Activated CD8-positive, alpha-beta T cell treated with anti-CD3 and anti-CD28 coated beads for 36 hours (primary cell): Measurements from ENCODE around the gene CSF1R. TPM values are rescaled to one million over a fixed set of nuclear protein-coding genes. Genes with fewer than 3 reads are reported as not detected.

Experiments
- ATAC-seq: fragments of 200-7000 bp; cut with Tn5 transposase; one replicate; pipeline ENCODE4 v1.10.0; 2021; ENCODE audit warnings: mild to moderate bottlenecking, moderate library complexity
- CTCF ChIA-PET: fragments of 350-600 bp; sonication (Branson Sonifier 250); formaldehyde crosslinking; loops from one replicate; lab custom pipeline; 2021; ENCODE audit warnings: antibody characterized with exemption; lab: Charles Lee
- POLR2A ChIA-PET: fragments of 350-600 bp; sonication (Branson Sonifier 250); formaldehyde crosslinking; loops from one replicate; lab custom pipeline; 2021; ENCODE audit warnings: antibody characterized with exemption; lab: Charles Lee
- DNase-seq: peaks from one replicate; pipeline ENCODE4 v3.0.0-alpha.2; 2020
- H3K27ac Mint-ChIP-seq: one replicate; pipeline ENCODE4 v1.8.0; 2021; ENCODE audit warnings: mild to moderate bottlenecking, mixed read lengths
- H3K27me3 Mint-ChIP-seq: one replicate; pipeline ENCODE4 v1.8.0; 2021; ENCODE audit warnings: mixed read lengths
- H3K36me3 Mint-ChIP-seq: one replicate; pipeline ENCODE4 v1.8.0; 2021; ENCODE audit warnings: low read depth, mixed read lengths
- H3K4me1 Mint-ChIP-seq: one replicate; pipeline ENCODE4 v1.8.0; 2021; ENCODE audit warnings: low read depth, mixed read lengths
- H3K4me3 Mint-ChIP-seq: one replicate; pipeline ENCODE4 v1.8.0; 2021; ENCODE audit warnings: mild to moderate bottlenecking, moderate library complexity, mixed read lengths
- H3K9me3 Mint-ChIP-seq: one replicate; pipeline ENCODE4 v1.8.0; 2021; ENCODE audit warnings: mixed read lengths
- intact Hi-C: fragments of 100-400 bp; cut with micrococcal nuclease; formaldehyde crosslinking; loops from one replicate; pipeline ENCODE4 v1.10.0; 2022
- total RNA-seq, 2 experiments: library from RNA; stranded (reverse); gene quantifications; one replicate each; pipeline ENCODE4 v1.2.3, GENCODE V29; 2021
- TF ChIP-seq, protein P1 (sequence below): fragments of 200-600 bp; IDR thresholded peaks from one replicate; pipeline ENCODE4 v1.8.0; 2022; ENCODE audit warnings: antibody characterized with exemption, mild to moderate bottlenecking

CSF1R gene
- total RNA-seq, 2 experiments from 2014 or later, result not detected

DNA sequence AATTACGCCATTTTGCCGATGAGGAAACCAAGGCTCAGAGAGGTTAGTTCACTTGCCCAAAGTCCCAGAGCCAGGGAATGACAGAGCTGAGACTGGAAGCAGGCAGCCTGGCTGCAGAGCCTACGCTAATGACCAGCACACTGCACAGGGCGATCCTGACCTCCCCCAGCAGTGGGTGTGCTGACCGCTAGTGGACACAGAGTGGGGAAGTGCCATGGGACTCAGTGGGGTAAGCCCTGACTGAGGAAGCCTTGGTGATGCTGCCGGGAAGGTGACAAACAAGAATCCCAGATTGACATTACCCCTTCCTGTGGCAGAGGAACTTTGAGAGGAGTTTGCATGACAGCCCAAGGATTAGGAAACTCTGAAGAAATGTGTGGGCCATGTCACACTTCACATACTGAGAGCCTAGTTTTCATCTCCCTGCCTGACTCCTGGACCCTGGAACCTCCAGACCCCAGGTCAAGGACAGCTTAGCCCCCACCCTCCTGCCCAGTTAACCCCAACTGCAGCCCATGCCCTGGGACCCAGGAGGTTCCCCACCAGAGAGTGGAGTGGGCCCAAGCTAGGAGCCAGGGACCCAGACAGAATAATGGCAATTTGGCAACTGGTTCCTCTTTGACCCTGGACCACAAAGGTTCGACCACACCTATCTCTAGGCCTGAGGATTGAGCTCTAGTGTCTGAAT is 19.7 kb upstream of the CSF1R start:
- no peak overlapping the region for H3K4me3 Mint-ChIP-seq
- no peak overlapping the region for H3K27ac Mint-ChIP-seq
- ATAC-seq (no peak), DNase-seq (no peak)
- H3K4me1 Mint-ChIP-seq, result no peaks in the 10 kb centered on the region
- H3K27me3 Mint-ChIP-seq, result no peaks in the 10 kb centered on the region
- TF ChIP-seq, protein P1, sequence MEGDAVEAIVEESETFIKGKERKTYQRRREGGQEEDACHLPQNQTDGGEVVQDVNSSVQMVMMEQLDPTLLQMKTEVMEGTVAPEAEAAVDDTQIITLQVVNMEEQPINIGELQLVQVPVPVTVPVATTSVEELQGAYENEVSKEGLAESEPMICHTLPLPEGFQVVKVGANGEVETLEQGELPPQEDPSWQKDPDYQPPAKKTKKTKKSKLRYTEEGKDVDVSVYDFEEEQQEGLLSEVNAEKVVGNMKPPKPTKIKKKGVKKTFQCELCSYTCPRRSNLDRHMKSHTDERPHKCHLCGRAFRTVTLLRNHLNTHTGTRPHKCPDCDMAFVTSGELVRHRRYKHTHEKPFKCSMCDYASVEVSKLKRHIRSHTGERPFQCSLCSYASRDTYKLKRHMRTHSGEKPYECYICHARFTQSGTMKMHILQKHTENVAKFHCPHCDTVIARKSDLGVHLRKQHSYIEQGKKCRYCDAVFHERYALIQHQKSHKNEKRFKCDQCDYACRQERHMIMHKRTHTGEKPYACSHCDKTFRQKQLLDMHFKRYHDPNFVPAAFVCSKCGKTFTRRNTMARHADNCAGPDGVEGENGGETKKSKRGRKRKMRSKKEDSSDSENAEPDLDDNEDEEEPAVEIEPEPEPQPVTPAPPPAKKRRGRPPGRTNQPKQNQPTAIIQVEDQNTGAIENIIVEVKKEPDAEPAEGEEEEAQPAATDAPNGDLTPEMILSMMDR, result no peak
- intact Hi-C loops, result no loop called here
- ChIA-PET CTCF (no interaction called here), POLR2A (no interaction called here)
- no peaks in the 10 kb centered on the region for H3K36me3 Mint-ChIP-seq
- no peaks in the 10 kb centered on the region for H3K9me3 Mint-ChIP-seq

DNA sequence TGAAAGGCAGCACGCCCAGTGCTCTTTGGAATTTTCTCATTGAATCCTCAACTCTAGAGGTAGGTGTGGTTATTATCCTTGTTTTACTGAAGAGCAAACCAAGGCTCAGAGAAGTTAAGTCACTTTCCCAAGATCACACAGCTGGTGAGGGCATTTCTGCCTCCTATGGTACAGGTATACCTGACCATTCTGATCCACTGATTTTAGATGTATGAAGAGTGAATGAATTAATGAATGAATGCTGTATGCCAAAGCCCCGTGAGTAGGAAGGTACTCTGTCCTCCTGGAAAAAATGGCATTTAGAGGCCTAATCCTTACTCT is 18.2 kb upstream of the CSF1R start:
- POLR2A ChIA-PET, result no interaction called here

DNA sequence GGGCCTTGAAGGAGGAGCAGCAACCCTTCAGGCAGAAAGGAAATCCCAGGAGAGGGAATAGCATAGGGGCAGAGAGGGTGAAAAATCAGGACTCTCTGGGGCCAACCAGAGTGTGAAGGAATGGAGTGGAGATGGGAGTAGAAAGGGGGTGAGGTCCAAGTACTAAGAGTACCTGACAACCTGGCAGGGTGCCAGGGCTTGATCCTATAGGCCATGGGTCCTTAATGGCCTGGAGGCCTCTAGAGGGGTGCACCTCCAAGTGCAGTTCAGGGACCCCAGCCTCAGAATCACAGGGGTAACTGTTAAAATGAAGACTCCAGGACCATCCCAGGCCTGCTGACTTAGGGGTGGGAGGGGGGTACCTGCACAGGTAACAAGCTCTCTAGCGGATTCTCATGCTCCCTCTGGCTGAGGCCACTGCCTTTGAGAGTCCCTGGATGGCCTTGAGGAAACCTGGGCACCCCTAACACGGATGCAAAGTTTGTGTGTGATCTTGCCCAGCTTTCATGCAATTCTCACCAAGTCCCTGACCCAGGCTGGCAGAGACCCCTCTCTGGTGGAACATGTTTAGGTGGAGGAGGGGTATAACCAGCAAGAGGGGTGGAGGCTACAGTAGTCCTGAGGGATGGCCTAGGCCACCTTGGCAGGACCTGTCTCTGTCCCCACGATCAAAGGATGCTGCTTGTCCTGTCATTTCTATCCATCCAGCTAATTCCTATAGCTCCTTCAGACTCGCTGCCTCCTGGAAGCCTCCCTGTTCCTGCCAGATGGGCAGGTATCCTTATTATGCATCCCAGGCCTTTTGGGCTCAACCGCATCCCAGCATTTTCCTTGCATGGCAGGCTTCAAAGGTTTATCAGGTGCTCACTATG is 17.6 kb upstream of the CSF1R start:
- POLR2A ChIA-PET, result no interaction called here
- H3K27ac Mint-ChIP-seq, result no peak overlapping the region
- DNase-seq (no peak), ATAC-seq (no peak)
- H3K36me3 Mint-ChIP-seq, result no peaks in the 10 kb centered on the region
- no peaks in the 10 kb centered on the region for H3K9me3 Mint-ChIP-seq
- TF ChIP-seq, protein P1, result no peak
- H3K4me3 Mint-ChIP-seq, result no peak overlapping the region
- intact Hi-C loops, result no loop called here
- no peaks in the 10 kb centered on the region for H3K4me1 Mint-ChIP-seq
- CTCF ChIA-PET, result no interaction called here
- H3K27me3 Mint-ChIP-seq, result peaks cover 3% of the 10 kb centered on the region

More for the DNA sequence above, 18.2 kb upstream of the CSF1R start:
- TF ChIP-seq, protein P1, result no peak
- DNase-seq, result no peak
- no peak for ATAC-seq
- Mint-ChIP-seq H3K9me3 (no peaks in the 10 kb centered on the region), H3K27me3 (peaks cover under 1% of the 10 kb centered on the region), H3K27ac (no peak overlapping the region), H3K4me1 (no peaks in the 10 kb centered on the region), H3K36me3 (no peaks in the 10 kb centered on the region), H3K4me3 (no peak overlapping the region)
- intact Hi-C loops, result no loop called here
- CTCF ChIA-PET, result no interaction called here

DNA sequence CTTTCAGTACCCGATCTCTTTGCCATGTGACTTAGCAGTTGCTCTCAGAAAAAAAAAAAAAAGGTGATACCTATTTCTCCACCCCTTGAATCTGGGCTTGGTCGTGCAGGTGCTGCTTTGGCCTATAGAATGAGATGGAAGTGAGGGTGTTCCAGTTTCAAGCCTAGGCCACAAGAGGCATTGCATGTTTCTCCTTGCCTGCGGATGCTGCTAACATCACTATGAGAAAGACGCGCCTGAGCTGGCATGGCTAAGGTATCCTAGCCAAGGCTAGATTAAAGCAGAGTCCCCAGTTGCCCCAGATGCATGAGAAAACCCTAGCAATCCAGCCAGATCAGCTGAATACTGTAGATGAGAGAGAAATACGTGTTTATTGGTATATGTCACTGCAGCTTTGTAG is 14.7 kb upstream of the CSF1R start:
- CTCF ChIA-PET, result no interaction called here
- no peak overlapping the region for H3K27ac Mint-ChIP-seq
- ATAC-seq (no peak), DNase-seq (no peak)
- TF ChIP-seq, protein P1, result no peak
- no peaks in the 10 kb centered on the region for H3K9me3 Mint-ChIP-seq
- no peaks in the 10 kb centered on the region for H3K36me3 Mint-ChIP-seq
- H3K27me3 Mint-ChIP-seq, result peaks cover 3% of the 10 kb centered on the region
- intact Hi-C loops, result no loop called here
- H3K4me3 Mint-ChIP-seq, result no peak overlapping the region
- no peaks in the 10 kb centered on the region for H3K4me1 Mint-ChIP-seq
- POLR2A ChIA-PET, result no interaction called here

DNA sequence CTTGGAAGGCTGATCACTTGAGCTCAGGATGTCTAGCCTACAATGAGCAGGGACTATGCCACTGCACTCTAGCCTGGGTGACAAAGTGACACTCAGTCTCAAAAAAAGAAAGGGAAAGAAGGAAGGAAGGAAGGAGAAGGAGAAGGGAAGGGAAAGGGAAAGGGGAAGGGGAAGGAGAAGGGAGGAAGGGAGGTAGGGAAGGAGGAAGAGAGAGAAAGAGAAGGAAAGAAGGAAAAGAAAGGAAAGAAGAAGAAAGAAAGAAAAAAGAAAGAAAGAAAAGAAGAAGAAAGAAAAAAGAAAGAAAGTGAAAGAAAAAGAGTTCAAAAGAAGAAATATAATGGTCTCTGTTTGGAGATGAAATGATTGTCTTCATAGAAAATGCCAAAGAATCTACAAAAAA is 10.8 kb upstream of the CSF1R start:
- ChIA-PET CTCF (no interaction called here), POLR2A (no interaction called here)
- intact Hi-C loops, result no loop called here
- ATAC-seq, result no peak
- Mint-ChIP-seq H3K36me3 (no peaks in the 10 kb centered on the region), H3K27ac (no peak overlapping the region), H3K4me3 (no peak overlapping the region), H3K27me3 (peaks cover 6% of the 10 kb centered on the region), H3K4me1 (peaks cover 2% of the 10 kb centered on the region), H3K9me3 (no peaks in the 10 kb centered on the region)
- DNase-seq, result no peak
- TF ChIP-seq, protein P1, result no peak
